GM12891 (cell line): ENCODE measurements around the gene PTGR3.

ENCODE experiments used
- POLR2A ChIP-seq: IDR thresholded peaks from 2 replicates; pipeline ENCODE4 v1.6.1; 2011; ENCODE audit warnings: low read depth, low read length, control low read depth
- SPI1 ChIP-seq: IDR thresholded peaks from 2 replicates; pipeline ENCODE4 v1.6.1; 2011; ENCODE audit warnings: low read depth, low read length, control low read depth

GRCh38 chr18:75211953-75212750, 3.2 kb upstream of the PTGR3 start:
- TF ChIP-seq POLR2A, result no peak
- no peak for TF ChIP-seq SPI1
